ENCODE measurements around the gene NACC2.

NACC2 gene

GRCh38 chr9:136088939-136089696 lies 6.0 kb downstream of the NACC2 start:
- H3K4me3 ChIP-seq (ENCODE audit: control insufficient read depth, low read depth, low read length): no peak overlapping the region
- DNase-seq (ENCODE audit: low read depth): no peak
- TF ChIP-seq, protein P1, sequence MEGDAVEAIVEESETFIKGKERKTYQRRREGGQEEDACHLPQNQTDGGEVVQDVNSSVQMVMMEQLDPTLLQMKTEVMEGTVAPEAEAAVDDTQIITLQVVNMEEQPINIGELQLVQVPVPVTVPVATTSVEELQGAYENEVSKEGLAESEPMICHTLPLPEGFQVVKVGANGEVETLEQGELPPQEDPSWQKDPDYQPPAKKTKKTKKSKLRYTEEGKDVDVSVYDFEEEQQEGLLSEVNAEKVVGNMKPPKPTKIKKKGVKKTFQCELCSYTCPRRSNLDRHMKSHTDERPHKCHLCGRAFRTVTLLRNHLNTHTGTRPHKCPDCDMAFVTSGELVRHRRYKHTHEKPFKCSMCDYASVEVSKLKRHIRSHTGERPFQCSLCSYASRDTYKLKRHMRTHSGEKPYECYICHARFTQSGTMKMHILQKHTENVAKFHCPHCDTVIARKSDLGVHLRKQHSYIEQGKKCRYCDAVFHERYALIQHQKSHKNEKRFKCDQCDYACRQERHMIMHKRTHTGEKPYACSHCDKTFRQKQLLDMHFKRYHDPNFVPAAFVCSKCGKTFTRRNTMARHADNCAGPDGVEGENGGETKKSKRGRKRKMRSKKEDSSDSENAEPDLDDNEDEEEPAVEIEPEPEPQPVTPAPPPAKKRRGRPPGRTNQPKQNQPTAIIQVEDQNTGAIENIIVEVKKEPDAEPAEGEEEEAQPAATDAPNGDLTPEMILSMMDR (conservative IDR thresholded peaks at IDR 0.05; ENCODE audit: control insufficient read depth, insufficient read depth, low read depth, low read length): no peak

DNA sequence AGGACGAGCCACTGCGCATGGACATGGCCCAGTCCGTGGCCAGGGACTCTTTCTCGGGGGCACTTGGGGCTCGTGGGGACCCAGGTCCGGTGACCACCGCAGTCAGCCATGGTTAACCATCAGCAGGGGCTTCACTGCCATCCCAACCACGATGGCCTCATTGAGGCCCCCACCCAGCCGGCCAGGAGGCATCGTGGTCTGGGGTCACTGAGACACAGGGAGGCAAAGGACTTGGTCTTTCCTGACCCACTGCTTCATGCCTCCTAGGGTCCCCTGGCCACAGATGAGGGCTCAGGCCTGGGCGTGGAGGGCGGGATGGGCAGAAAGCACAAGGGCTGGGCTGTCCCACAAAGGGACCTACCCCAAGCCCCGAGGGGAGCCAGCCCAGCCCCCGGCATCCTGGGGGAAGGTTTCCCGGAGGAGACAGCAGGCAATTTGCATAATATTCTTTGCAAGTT lies 6.6 kb downstream of the NACC2 start:
- H3K4me3 ChIP-seq (ENCODE audit: control insufficient read depth, low read depth, low read length): no peak overlapping the region
- TF ChIP-seq, protein P1 (conservative IDR thresholded peaks at IDR 0.05; ENCODE audit: control insufficient read depth, insufficient read depth, low read depth, low read length): no peak
- no peak for DNase-seq (ENCODE audit: low read depth)

- no peak for DNase-seq (ENCODE audit: low read depth)
- TF ChIP-seq, protein P1 (conservative IDR thresholded peaks at IDR 0.05; ENCODE audit: control insufficient read depth, insufficient read depth, low read depth, low read length): no peak
- no peak overlapping the region for H3K4me3 ChIP-seq (ENCODE audit: control insufficient read depth, low read depth, low read length)
Measured at GRCh38 chr9:136087741-136088480, 7.2 kb downstream of the NACC2 start.

DNA sequence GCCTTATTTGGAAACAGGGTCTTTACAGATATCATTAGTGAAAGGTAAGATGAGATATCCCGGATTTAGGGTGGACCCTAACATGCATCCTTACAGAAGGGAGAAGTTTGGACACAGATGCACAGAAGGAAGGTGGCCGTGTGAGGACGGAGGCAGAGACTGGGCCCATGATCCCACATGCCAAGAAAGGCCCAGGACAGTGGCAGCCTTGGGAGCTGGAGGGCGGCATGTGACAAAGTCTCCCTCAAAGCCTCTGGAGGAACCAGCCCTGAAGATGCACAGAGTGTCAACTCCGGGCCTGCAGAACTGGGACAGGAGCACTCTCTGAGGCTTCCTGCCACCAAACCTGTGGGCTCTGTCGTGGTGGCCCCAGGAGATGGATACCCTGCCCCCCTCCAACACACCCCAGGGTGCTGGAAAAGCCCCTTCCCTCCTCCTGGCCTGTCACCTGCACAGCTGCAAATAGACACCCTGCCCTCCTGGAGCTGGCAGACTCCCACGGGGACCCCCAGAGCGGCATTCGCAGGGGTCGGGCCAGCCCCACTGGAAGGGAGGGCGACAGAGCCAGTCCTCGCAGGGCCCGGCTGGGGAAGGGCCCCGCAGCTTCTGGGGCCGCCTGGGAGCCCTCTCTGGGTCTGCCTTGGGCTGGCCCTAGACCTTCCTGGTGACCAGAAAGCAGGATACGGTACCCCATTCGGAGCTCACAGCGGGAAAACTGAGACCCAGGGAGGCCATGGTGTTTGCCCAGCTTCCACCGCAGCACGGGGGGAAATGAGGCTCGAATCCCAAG lies 7.9 kb downstream of the NACC2 start:
- TF ChIP-seq, protein P1 (conservative IDR thresholded peaks at IDR 0.05; ENCODE audit: control insufficient read depth, insufficient read depth, low read depth, low read length): no peak
- no peak for DNase-seq (ENCODE audit: low read depth)
- H3K4me3 ChIP-seq (ENCODE audit: control insufficient read depth, low read depth, low read length): no peak overlapping the region

GRCh38 chr9:136086213-136086881 lies 8.7 kb downstream of the NACC2 start:
- TF ChIP-seq, protein P1 (conservative IDR thresholded peaks at IDR 0.05; ENCODE audit: control insufficient read depth, insufficient read depth, low read depth, low read length): no peak
- H3K4me3 ChIP-seq (ENCODE audit: control insufficient read depth, low read depth, low read length): no peak overlapping the region
- no peak for DNase-seq (ENCODE audit: low read depth)

GRCh38 chr9:136085815-136086212 lies 9.3 kb downstream of the NACC2 start:
- TF ChIP-seq, protein P1 (conservative IDR thresholded peaks at IDR 0.05; ENCODE audit: control insufficient read depth, insufficient read depth, low read depth, low read length): no peak
- H3K4me3 ChIP-seq (ENCODE audit: control insufficient read depth, low read depth, low read length): no peak overlapping the region
- DNase-seq (ENCODE audit: low read depth): no peak

Measured in fibroblast of mammary gland (primary cell).